Subcutaneous abdominal adipose tissue (tissue), 5 donors: ENCODE results near the gene GLTP.

ENCODE experiments used
- H3K27ac ChIP-seq: one replicate; pipeline ENCODE4 v1.7.0; 2013; ENCODE audit warnings: low read depth, mild to moderate bottlenecking, inconsistent platforms, low read length, moderate library complexity
- H3K27me3 ChIP-seq, 5 donors: one replicate each; pipeline ENCODE4 v1.7.0; 2013; ENCODE audit warnings: low read length in 5 of 5, inconsistent platforms in 1 of 5; ENCODE audit not compliant: control insufficient read depth in 5 of 5, insufficient read depth in 4 of 5
- H3K36me3 ChIP-seq, 5 donors: one replicate each; pipeline ENCODE4 v1.7.0; 2013; ENCODE audit warnings: low read length in 5 of 5; ENCODE audit not compliant: control insufficient read depth in 5 of 5, insufficient read depth in 5 of 5
- H3K4me1 ChIP-seq, 5 donors: one replicate each; pipeline ENCODE4 v1.7.0; 2013; ENCODE audit warnings: low read length in 5 of 5, mild to moderate bottlenecking in 3 of 5, moderate library complexity in 1 of 5; ENCODE audit not compliant: control insufficient read depth in 5 of 5, insufficient read depth in 5 of 5
- H3K4me3 ChIP-seq, 5 donors: one replicate each; pipeline ENCODE4 v1.7.0; 2013; ENCODE audit warnings: low read length in 5 of 5, low read depth in 1 of 5
- H3K9ac ChIP-seq, 5 donors: one replicate each; pipeline ENCODE4 v1.7.0; 2013; ENCODE audit warnings: low read length in 5 of 5, mild to moderate bottlenecking in 4 of 5, moderate library complexity in 3 of 5
- H3K9me3 ChIP-seq, 5 donors: one replicate each; pipeline ENCODE4 v1.7.0; 2013; ENCODE audit warnings: low read length in 5 of 5; ENCODE audit not compliant: control insufficient read depth in 5 of 5
- donor health status: healthy.
- donor health status: healthy.
- donor health status: healthy.
- donor health status: healthy.
- donor health status: healthy.

GLTP gene

GRCh38 chr12:109878749-109879148, 1.6 kb downstream of the GLTP start:
- no peak overlapping the region for H3K27ac ChIP-seq

GRCh38 chr12:109878247-109878625, 2.1 kb downstream of the GLTP start:
- Histone ChIP-seq H3K9ac (peak overlapping the region in 2 of 5 donors; percentile 5 to 77), H3K27ac (no peak overlapping the region), H3K4me3 (no peak overlapping the region), H3K27me3 (no peaks in the 10 kb centered on the region), H3K36me3 (no peaks in the 10 kb centered on the region), H3K4me1 (peaks cover 7 to 31% (median 24%) of the 10 kb centered on the region in 5 donors), H3K9me3 (no peaks in the 10 kb centered on the region)

More at GRCh38 chr12:109878749-109879148, 1.6 kb downstream of the GLTP start:
- Histone ChIP-seq H3K9ac (peak overlapping the region in 3 of 5 donors; percentile 5 to 97 (median 77)), H3K4me3 (peak overlapping the region; percentile 82 to 92 (median 87)), H3K27me3 (no peaks in the 10 kb centered on the region), H3K9me3 (no peaks in the 10 kb centered on the region), H3K36me3 (no peaks in the 10 kb centered on the region), H3K4me1 (peaks cover 7 to 31% (median 24%) of the 10 kb centered on the region in 5 donors)

GRCh38 chr12:109877504-109878246, 2.7 kb downstream of the GLTP start:
- Histone ChIP-seq H3K9me3 (no peaks in the 10 kb centered on the region), H3K9ac (peak overlapping the region in 1 of 5 donors; percentile 16), H3K4me3 (no peak overlapping the region), H3K4me1 (peaks cover 7 to 31% (median 24%) of the 10 kb centered on the region in 5 donors), H3K27ac (no peak overlapping the region), H3K27me3 (no peaks in the 10 kb centered on the region), H3K36me3 (peaks cover 0 to under 1% (median 0%) of the 10 kb centered on the region in 5 donors)

- Histone ChIP-seq H3K27ac (no peak overlapping the region), H3K36me3 (peaks cover 0 to 10% (median 2%) of the 10 kb centered on the region in 5 donors), H3K27me3 (no peaks in the 10 kb centered on the region), H3K4me3 (no peak overlapping the region), H3K9ac (no peak overlapping the region), H3K4me1 (peaks cover 7 to 38% (median 24%) of the 10 kb centered on the region in 5 donors), H3K9me3 (no peaks in the 10 kb centered on the region)
These were observed 3.9 kb downstream of the GLTP start for GRCh38 chr12:109876406-109876805.

- Histone ChIP-seq H3K4me1 (peaks cover 7 to 34% (median 19%) of the 10 kb centered on the region in 5 donors), H3K36me3 (peaks cover 0 to 10% (median 2%) of the 10 kb centered on the region in 5 donors), H3K9me3 (no peaks in the 10 kb centered on the region), H3K27ac (no peak overlapping the region), H3K4me3 (no peak overlapping the region), H3K9ac (no peak overlapping the region), H3K27me3 (no peaks in the 10 kb centered on the region)
These were observed 4.7 kb downstream of the GLTP start for GRCh38 chr12:109875572-109876131.

GRCh38 chr12:109873653-109874052, 6.7 kb downstream of the GLTP start:
- Histone ChIP-seq H3K36me3 (peaks cover 0 to 10% (median 2%) of the 10 kb centered on the region in 5 donors), H3K4me1 (peaks cover 2 to 17% (median 5%) of the 10 kb centered on the region in 5 donors), H3K27ac (no peak overlapping the region), H3K4me3 (no peak overlapping the region), H3K9ac (no peak overlapping the region), H3K9me3 (no peaks in the 10 kb centered on the region), H3K27me3 (no peaks in the 10 kb centered on the region)

- Histone ChIP-seq H3K27ac (no peak overlapping the region), H3K4me1 (peaks cover 0 to 12% (median 0%) of the 10 kb centered on the region in 5 donors), H3K9ac (no peak overlapping the region), H3K27me3 (no peaks in the 10 kb centered on the region), H3K9me3 (no peaks in the 10 kb centered on the region), H3K36me3 (peaks cover 0 to 10% (median 2%) of the 10 kb centered on the region in 5 donors), H3K4me3 (no peak overlapping the region)
These were observed 8.6 kb downstream of the GLTP start for GRCh38 chr12:109871668-109872314.

- Histone ChIP-seq H3K4me3 (no peak overlapping the region), H3K36me3 (peaks cover 0 to 10% (median 2%) of the 10 kb centered on the region in 5 donors), H3K27ac (no peak overlapping the region), H3K9me3 (no peaks in the 10 kb centered on the region), H3K4me1 (peaks cover 0 to 12% (median 0%) of the 10 kb centered on the region in 5 donors), H3K9ac (no peak overlapping the region), H3K27me3 (no peaks in the 10 kb centered on the region)
These were observed 9.7 kb downstream of the GLTP start for GRCh38 chr12:109870648-109871047.

GRCh38 chr12:109868182-109869051, 11.9 kb downstream of the GLTP start:
- Histone ChIP-seq H3K9me3 (no peaks in the 10 kb centered on the region), H3K36me3 (peaks cover 0 to 10% (median 2%) of the 10 kb centered on the region in 5 donors), H3K4me1 (peaks cover 0 to 20% (median 0%) of the 10 kb centered on the region in 5 donors), H3K27me3 (no peaks in the 10 kb centered on the region), H3K4me3 (no peak overlapping the region), H3K27ac (no peak overlapping the region), H3K9ac (no peak overlapping the region)
